IMR-90 (cell line): ENCODE results near the gene RPS28. TPM values are rescaled to one million over a fixed set of nuclear protein-coding genes. Genes with fewer than 3 reads are reported as not detected.

Experiments used
- ATAC-seq: fragments of 200-7000 bp; cut with Tn5 transposase; 2 replicates; pipeline ENCODE4 v1.9.1; 2020; ENCODE audit warnings: low read depth, mild to moderate bottlenecking, moderate library complexity
- BruUV-seq: library from RNA; stranded (reverse); fragments of 400-500 nt; replicated peaks from 2 replicates; lab custom pipeline; 2021; lab: Mats Ljungman, UMichigan
- CTCF ChIA-PET: fragments of 300-600 bp; formaldehyde crosslinking; extraction: SDS; loops from one replicate; lab custom pipeline; 2021; ENCODE audit warnings: antibody characterized with exemption; lab: Yijun Ruan, JAX
- POLR2A ChIA-PET: fragments of 300-600 bp; sonication (Branson Sonifier 250); formaldehyde crosslinking; loops from one replicate; lab custom pipeline; 2022; ENCODE audit warnings: antibody characterized with exemption; ENCODE audit not compliant: unreplicated experiment; lab: Charles Lee
- DNase-seq: peaks from one replicate; pipeline ENCODE4 v3.0.0; 2013
- H2AFZ ChIP-seq: replicated peaks from 2 replicates; pipeline ENCODE3; 2013; ENCODE audit warnings: low read length, mild to moderate bottlenecking; ENCODE audit not compliant: poor library complexity
- H2AK5ac ChIP-seq: 2 replicates; pipeline ENCODE4 v1.6.1; 2013; ENCODE audit warnings: low read depth, low read length, inconsistent platforms
- H2AK9ac ChIP-seq: replicated peaks from 2 replicates; pipeline ENCODE3; 2013; ENCODE audit warnings: mild to moderate bottlenecking, low read depth, low read length, moderate library complexity; ENCODE audit not compliant: poor library complexity
- H2BK120ac ChIP-seq: 2 replicates; pipeline ENCODE4 v1.6.1; 2013; ENCODE audit warnings: low read depth, low read length, inconsistent platforms
- H2BK15ac ChIP-seq: 3 replicates; pipeline ENCODE4 v1.6.1; 2013; ENCODE audit warnings: low read depth, low read length, inconsistent platforms
- H2BK20ac ChIP-seq: 2 replicates; pipeline ENCODE4 v1.6.1; 2013; ENCODE audit warnings: low read depth, mild to moderate bottlenecking, inconsistent platforms, low read length, moderate library complexity
- H2BK5ac ChIP-seq: 2 replicates; pipeline ENCODE4 v1.6.1; 2013; ENCODE audit warnings: mild to moderate bottlenecking, low read depth, low read length, inconsistent platforms; ENCODE audit not compliant: poor library complexity, severe bottlenecking
- H3K14ac ChIP-seq: replicated peaks from 2 replicates; pipeline ENCODE4 v1.6.1; 2013; ENCODE audit warnings: low read depth, low read length, inconsistent platforms
- H3K18ac ChIP-seq: 2 replicates; pipeline ENCODE4 v1.6.1; 2013; ENCODE audit warnings: low read depth, low read length, control low read depth
- H3K23ac ChIP-seq: 2 replicates; pipeline ENCODE4 v1.6.1; 2013; ENCODE audit warnings: low read depth, low read length, inconsistent platforms
- H3K27ac ChIP-seq: 2 replicates; pipeline ENCODE4 v1.5.1; 2013; ENCODE audit warnings: mild to moderate bottlenecking, control low read depth, low read length; ENCODE audit not compliant: insufficient read depth
- H3K27me3 ChIP-seq: 2 replicates; pipeline ENCODE4 v1.6.1; 2013; ENCODE audit warnings: low read length; ENCODE audit not compliant: control insufficient read depth, insufficient read depth
- H3K36me3 ChIP-seq: 2 replicates; pipeline ENCODE4 v1.6.1; 2013; ENCODE audit warnings: low read length, mixed read lengths; ENCODE audit not compliant: control insufficient read depth, insufficient read depth
- H3K4ac ChIP-seq: 2 replicates; pipeline ENCODE4 v1.6.1; 2013; ENCODE audit warnings: low read depth, low read length, inconsistent platforms
- H3K4me1 ChIP-seq: 2 replicates; pipeline ENCODE4 v1.6.1; 2013; ENCODE audit warnings: low read length, mixed read lengths; ENCODE audit not compliant: control insufficient read depth, insufficient read depth
- H3K4me2 ChIP-seq: 2 replicates; pipeline ENCODE4 v1.6.1; 2013; ENCODE audit warnings: low read depth, mild to moderate bottlenecking, control low read depth, low read length, moderate library complexity
- H3K4me3 ChIP-seq: 2 replicates; pipeline ENCODE4 v1.5.1; 2013; ENCODE audit warnings: low read depth, mild to moderate bottlenecking, control low read depth, low read length, moderate library complexity; ENCODE audit not compliant: insufficient read depth
- H3K56ac ChIP-seq: 2 replicates; pipeline ENCODE4 v1.6.1; 2013; ENCODE audit warnings: low read length, inconsistent platforms; ENCODE audit not compliant: insufficient read depth; ENCODE audit errors: extremely low read depth
- H3K79me1 ChIP-seq, 2 experiments: 2 replicates each; pipeline ENCODE4 v1.6.1; 2013; ENCODE audit warnings: low read length in 2 of 2, inconsistent platforms in 1 of 2, low read depth in 1 of 2
- H3K9ac ChIP-seq: 2 replicates; pipeline ENCODE4 v1.6.1; 2013; ENCODE audit warnings: low read depth, low read length, control low read depth
- H3K9me1 ChIP-seq: 2 replicates; pipeline ENCODE4 v1.6.1; 2013; ENCODE audit warnings: low read length, inconsistent platforms; ENCODE audit not compliant: insufficient read depth
- H3K9me3 ChIP-seq: 2 replicates; pipeline ENCODE4 v1.6.1; 2013; ENCODE audit warnings: low read length; ENCODE audit not compliant: control insufficient read depth, insufficient read depth
- H4K20me1 ChIP-seq: 2 replicates; pipeline ENCODE4 v1.6.1; 2013; ENCODE audit warnings: low read length, inconsistent platforms; ENCODE audit not compliant: insufficient read depth
- H4K5ac ChIP-seq: 2 replicates; pipeline ENCODE4 v1.6.1; 2013; ENCODE audit warnings: mild to moderate bottlenecking, low read depth, low read length, control low read depth
- H4K8ac ChIP-seq, 2 experiments: 2 replicates each; pipeline ENCODE4 v1.6.1; 2013; ENCODE audit warnings: low read depth in 2 of 2, low read length in 2 of 2, control low read depth in 1 of 2, inconsistent platforms in 1 of 2
- H4K91ac ChIP-seq: 2 replicates; pipeline ENCODE4 v1.6.1; 2013; ENCODE audit warnings: low read depth, low read length, inconsistent platforms; ENCODE audit not compliant: insufficient read depth
- BHLHE40 ChIP-seq: fragments of 150-350 bp; IDR thresholded peaks from 2 replicates; pipeline ENCODE4 v1.6.1; 2016; ENCODE audit warnings: mild to moderate bottlenecking, low read depth, low read length
- CEBPB ChIP-seq: IDR thresholded peaks from 2 replicates; pipeline ENCODE4 v1.6.1; 2012; ENCODE audit warnings: low read depth, low read length, improper control_type of control experiment
- CHD1 ChIP-seq: IDR thresholded peaks from 2 replicates; pipeline ENCODE4 v1.6.1; 2012; ENCODE audit warnings: low read depth, low read length, improper control_type of control experiment
- FOS ChIP-seq: fragments of 150-350 bp; IDR thresholded peaks from 2 replicates; pipeline ENCODE4 v1.6.1; 2016; ENCODE audit warnings: low read depth, low read length
- MAFK ChIP-seq: IDR thresholded peaks from 2 replicates; pipeline ENCODE4 v1.6.1; 2012; ENCODE audit warnings: low read depth, low read length, improper control_type of control experiment
- MAZ ChIP-seq: IDR thresholded peaks from 2 replicates; pipeline ENCODE4 v1.6.1; 2012; ENCODE audit warnings: low read depth, mild to moderate bottlenecking, low read length, improper control_type of control experiment, moderate library complexity, borderline replicate concordance
- MXI1 ChIP-seq: IDR thresholded peaks from 2 replicates; pipeline ENCODE4 v1.6.1; 2012; ENCODE audit warnings: low read depth, mild to moderate bottlenecking, low read length, moderate library complexity, borderline replicate concordance
- NFE2L2 ChIP-seq: fragments of 150-350 bp; IDR thresholded peaks from 2 replicates; pipeline ENCODE4 v1.6.1; 2016; ENCODE audit warnings: low read depth, mild to moderate bottlenecking, low read length
- RAD21 ChIP-seq: IDR thresholded peaks from 2 replicates; pipeline ENCODE4 v1.6.1; 2012; ENCODE audit warnings: low read length, improper control_type of control experiment
- RCOR1 ChIP-seq: IDR thresholded peaks from 2 replicates; pipeline ENCODE4 v1.6.1; 2012; ENCODE audit warnings: mild to moderate bottlenecking, low read length, improper control_type of control experiment; ENCODE audit not compliant: insufficient replicate concordance
- RFX5 ChIP-seq: IDR thresholded peaks from 2 replicates; pipeline ENCODE4 v1.8.0; 2012; ENCODE audit warnings: low read depth, mild to moderate bottlenecking, low read length, moderate library complexity
- SMC3 ChIP-seq: fragments of 150-350 bp; IDR thresholded peaks from 2 replicates; pipeline ENCODE4 v1.6.1; 2016; ENCODE audit warnings: low read depth, mild to moderate bottlenecking, antibody characterized with exemption, low read length, moderate library complexity
- USF2 ChIP-seq: fragments of 150-350 bp; IDR thresholded peaks from 2 replicates; pipeline ENCODE4 v1.6.1; 2017; ENCODE audit warnings: mild to moderate bottlenecking, antibody characterized with exemption, low read length, low read depth
- WGBS, 2 experiments: methylation state at CpG; one replicate each; pipeline versions ENCODE4 v1.1.5 to v1.1.7; 2013; ENCODE audit warnings: missing lambda C conversion rate in 2 of 2; ENCODE audit not compliant: insufficient read length in 1 of 2; ENCODE audit errors: extremely low coverage in 2 of 2; 5-methylcytosine and 5-hydroxymethylcytosine counted together
- dilution Hi-C: fragments of 300-500 bp; cut with HindIII; formaldehyde crosslinking; loops from one replicate; pipeline ENCODE4 v1.14.3; 2018; ENCODE audit warnings: low sequenced_read_pairs; ENCODE audit not compliant: unreplicated experiment
- in situ Hi-C: fragments of 300-500 bp; cut with MboI; formaldehyde crosslinking; loops from 3 replicates; pipeline ENCODE4 v1.14.3; 2019; ENCODE audit warnings: low sequenced_read_pairs, inconsistent platforms, mixed read lengths
- intact Hi-C: fragments of 100-400 bp; cut with micrococcal nuclease; formaldehyde crosslinking; loops from 2 replicates; pipeline ENCODE4 v1.10.0; 2022
- polyA plus RNA-seq, 3 experiments: library from polyadenylated mRNA; depleted of rRNA; stranded (reverse); fragments of >200 nt; gene quantifications; 2 replicates each; pipeline ENCODE4 v1.2.3, GENCODE V29; 2012; ENCODE audit warnings: low replicate concordance in 1 of 3
- total RNA-seq: library from RNA; depleted of rRNA; stranded (reverse); fragments of >200 nt; gene quantifications from 2 replicates; pipeline ENCODE4 v1.2.3, GENCODE V29; 2012
- TF ChIP-seq, protein P1 (sequence below): conservative IDR thresholded peaks from 2 replicates; pipeline ENCODE4 v1.5.1; 2012; ENCODE audit warnings: mild to moderate bottlenecking, low read depth, low read length, improper control_type of control experiment
- TF ChIP-seq, protein P2 (sequence below): fragments of 150-350 bp; IDR thresholded peaks from 2 replicates; pipeline ENCODE4 v1.6.1; 2016; ENCODE audit warnings: low read depth, mild to moderate bottlenecking, low read length, moderate library complexity, borderline replicate concordance

The RPS28 gene
- total and polyA plus RNA-seq, 2 of the 4 experiments (the other 2 are of a cell fraction), result 143 to 643 TPM

DNA sequence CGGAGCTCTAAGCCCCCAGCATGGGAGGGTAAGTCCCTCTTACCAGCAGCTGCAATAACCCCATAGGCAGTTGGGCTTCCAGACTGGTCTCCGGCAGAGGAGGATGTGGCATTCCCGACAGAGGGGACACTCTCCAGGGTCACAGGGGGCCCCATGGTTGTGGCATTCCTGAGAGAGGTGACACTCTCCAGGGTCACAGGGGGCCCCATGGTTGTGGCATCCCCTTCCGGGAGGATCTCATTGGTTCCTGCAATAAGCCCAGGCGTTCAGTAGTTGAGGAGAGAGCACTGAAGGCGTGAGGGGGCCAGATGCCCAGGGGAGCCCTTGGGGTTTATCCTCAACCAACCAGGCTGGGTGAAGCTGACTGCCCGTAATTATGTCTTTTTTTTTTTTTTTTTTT lies 18.6 kb upstream of the RPS28 start:
- H3K36me3 ChIP-seq, result 0 out of 2 replicates have a peak, but pooled peaks cover 2% of the 10 kb centered on the region
- H3K18ac ChIP-seq, result no peak overlapping the region
- H3K4me2 ChIP-seq, result no peak overlapping the region
- H2AK5ac ChIP-seq, result no peak overlapping the region
- dilution Hi-C loops (no loop called here), in situ Hi-C loops (no loop called here), intact Hi-C loops (no loop called here)
- DNase-seq (no peak), ATAC-seq (peak; percentile 10; the same call in 1 of the 2 replicates)
- CTCF ChIA-PET, result no interaction called here
- H3K14ac ChIP-seq, result no peak overlapping the region
- peaks cover 6 to 19% of the 10 kb centered on the region in 2 experiments; a peak in 3 of 4 replicates for H3K79me1 ChIP-seq
- no peak overlapping the region for H2AK9ac ChIP-seq
- no peak overlapping the region for H3K27ac ChIP-seq
- no peaks in the 10 kb centered on the region for H3K27me3 ChIP-seq
- H3K9ac ChIP-seq, result no peak overlapping the region
- no peak for TF ChIP-seq MAZ
- no peak for TF ChIP-seq CEBPB
- TF ChIP-seq MAFK, result no peak
- TF ChIP-seq, protein P1, sequence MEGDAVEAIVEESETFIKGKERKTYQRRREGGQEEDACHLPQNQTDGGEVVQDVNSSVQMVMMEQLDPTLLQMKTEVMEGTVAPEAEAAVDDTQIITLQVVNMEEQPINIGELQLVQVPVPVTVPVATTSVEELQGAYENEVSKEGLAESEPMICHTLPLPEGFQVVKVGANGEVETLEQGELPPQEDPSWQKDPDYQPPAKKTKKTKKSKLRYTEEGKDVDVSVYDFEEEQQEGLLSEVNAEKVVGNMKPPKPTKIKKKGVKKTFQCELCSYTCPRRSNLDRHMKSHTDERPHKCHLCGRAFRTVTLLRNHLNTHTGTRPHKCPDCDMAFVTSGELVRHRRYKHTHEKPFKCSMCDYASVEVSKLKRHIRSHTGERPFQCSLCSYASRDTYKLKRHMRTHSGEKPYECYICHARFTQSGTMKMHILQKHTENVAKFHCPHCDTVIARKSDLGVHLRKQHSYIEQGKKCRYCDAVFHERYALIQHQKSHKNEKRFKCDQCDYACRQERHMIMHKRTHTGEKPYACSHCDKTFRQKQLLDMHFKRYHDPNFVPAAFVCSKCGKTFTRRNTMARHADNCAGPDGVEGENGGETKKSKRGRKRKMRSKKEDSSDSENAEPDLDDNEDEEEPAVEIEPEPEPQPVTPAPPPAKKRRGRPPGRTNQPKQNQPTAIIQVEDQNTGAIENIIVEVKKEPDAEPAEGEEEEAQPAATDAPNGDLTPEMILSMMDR, result no peak
- TF ChIP-seq CHD1, result no peak
- no peak for TF ChIP-seq USF2
- TF ChIP-seq RFX5, result no peak
- TF ChIP-seq, protein P2, sequence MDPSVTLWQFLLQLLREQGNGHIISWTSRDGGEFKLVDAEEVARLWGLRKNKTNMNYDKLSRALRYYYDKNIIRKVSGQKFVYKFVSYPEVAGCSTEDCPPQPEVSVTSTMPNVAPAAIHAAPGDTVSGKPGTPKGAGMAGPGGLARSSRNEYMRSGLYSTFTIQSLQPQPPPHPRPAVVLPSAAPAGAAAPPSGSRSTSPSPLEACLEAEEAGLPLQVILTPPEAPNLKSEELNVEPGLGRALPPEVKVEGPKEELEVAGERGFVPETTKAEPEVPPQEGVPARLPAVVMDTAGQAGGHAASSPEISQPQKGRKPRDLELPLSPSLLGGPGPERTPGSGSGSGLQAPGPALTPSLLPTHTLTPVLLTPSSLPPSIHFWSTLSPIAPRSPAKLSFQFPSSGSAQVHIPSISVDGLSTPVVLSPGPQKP, result no peak
- no peak for TF ChIP-seq MXI1
- no peak for TF ChIP-seq RCOR1
- no peak for TF ChIP-seq BHLHE40
- no peak for TF ChIP-seq FOS
- TF ChIP-seq NFE2L2, result no peak
- TF ChIP-seq SMC3, result no peak
- no peak for TF ChIP-seq RAD21
- H2BK15ac ChIP-seq, result no peak overlapping the region
- no peak overlapping the region for H4K8ac ChIP-seq
- no peak overlapping the region for H4K91ac ChIP-seq
- BruUV-seq, result no TSS peak
- POLR2A ChIA-PET, result no interaction called here
- no peak overlapping the region for H2BK120ac ChIP-seq
- H3K4me1 ChIP-seq, result peaks cover 5% of the 10 kb centered on the region
- H2BK5ac ChIP-seq, result no peak overlapping the region
- H3K4ac ChIP-seq, result no peak overlapping the region
- no peak overlapping the region for H3K4me3 ChIP-seq
- H3K9me3 ChIP-seq, result no peaks in the 10 kb centered on the region
- H3K56ac ChIP-seq, result no peak overlapping the region
- H4K5ac ChIP-seq, result no peak overlapping the region
- H2BK20ac ChIP-seq, result no peak overlapping the region
- H3K9me1 ChIP-seq, result peaks cover 3% of the 10 kb centered on the region; the same call in 1 of the 2 replicates
- no peak overlapping the region for H3K23ac ChIP-seq
- no peaks in the 10 kb centered on the region for H4K20me1 ChIP-seq
- H2AFZ ChIP-seq, result no peak overlapping the region
- 69% methylated on average over 3 of the region's 7 CpGs; no CpG with 5 or more reads in 1 of the 2 experiments for WGBS, 2 experiments
